ENCODE measurements around the gene DGKZ. TPM values are rescaled to one million over a fixed set of nuclear protein-coding genes. Genes with fewer than 3 reads are reported as not detected.
A peak's percentile ranks its signal among the peaks of the same experiment; 100 is the strongest.
"Not testable (repeated sequence)": the region's sequence is repeated elsewhere in the genome, so short reads cannot be mapped to it uniquely, and the experiment has no call there.

Gene DGKZ
- total RNA-seq, 1 donor from 2014 or later = 79.8 TPM

DNA sequence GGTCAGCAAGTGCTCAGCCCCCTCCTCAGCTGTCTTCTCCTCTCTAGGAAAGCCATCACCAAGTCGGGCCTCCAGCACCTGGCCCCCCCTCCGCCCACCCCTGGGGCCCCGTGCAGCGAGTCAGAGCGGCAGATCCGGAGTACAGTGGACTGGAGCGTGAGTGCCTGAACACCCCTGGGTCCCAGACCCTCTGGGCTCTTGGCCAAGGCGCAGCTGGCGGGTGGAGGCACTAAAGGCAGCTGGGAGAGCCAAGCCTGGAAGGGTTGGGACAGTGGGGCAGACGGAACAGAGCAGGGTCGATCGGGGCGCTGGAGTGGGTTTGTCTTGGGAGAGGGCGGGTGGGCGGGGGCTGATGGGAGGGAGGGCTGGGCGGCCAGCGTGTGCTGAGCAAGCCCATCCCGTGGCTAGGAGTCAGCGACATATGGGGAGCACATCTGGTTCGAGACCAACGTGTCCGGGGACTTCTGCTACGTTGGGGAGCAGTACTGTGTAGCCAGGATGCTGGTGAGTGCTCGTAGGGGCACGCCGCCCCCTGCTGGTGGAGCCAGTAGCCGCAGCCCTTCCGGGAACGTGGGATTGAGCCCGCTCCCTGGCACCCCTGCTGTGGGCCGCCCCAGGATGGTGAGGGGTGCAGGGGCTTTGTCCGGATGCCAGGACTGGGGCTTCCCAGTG, 20.1 kb downstream of the DGKZ start:
- DNase-seq = peak; percentile 78

DNA sequence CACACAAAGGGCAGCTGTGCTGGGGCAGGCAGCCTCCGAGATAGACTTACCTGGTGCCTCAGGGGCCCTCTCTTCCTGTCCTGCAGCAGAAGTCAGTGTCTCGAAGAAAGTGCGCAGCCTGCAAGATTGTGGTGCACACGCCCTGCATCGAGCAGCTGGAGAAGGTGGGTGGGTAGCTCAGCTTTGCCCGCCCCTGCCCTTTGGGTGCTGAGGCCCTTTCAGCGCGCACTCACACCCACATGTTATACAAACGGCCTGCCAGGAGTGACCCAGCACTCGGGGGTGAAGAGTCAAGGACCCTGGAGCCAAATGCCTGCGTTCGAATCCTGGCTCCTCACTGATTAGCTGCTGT, 20.6 kb downstream of the DGKZ start:
- no peak for DNase-seq

DNA sequence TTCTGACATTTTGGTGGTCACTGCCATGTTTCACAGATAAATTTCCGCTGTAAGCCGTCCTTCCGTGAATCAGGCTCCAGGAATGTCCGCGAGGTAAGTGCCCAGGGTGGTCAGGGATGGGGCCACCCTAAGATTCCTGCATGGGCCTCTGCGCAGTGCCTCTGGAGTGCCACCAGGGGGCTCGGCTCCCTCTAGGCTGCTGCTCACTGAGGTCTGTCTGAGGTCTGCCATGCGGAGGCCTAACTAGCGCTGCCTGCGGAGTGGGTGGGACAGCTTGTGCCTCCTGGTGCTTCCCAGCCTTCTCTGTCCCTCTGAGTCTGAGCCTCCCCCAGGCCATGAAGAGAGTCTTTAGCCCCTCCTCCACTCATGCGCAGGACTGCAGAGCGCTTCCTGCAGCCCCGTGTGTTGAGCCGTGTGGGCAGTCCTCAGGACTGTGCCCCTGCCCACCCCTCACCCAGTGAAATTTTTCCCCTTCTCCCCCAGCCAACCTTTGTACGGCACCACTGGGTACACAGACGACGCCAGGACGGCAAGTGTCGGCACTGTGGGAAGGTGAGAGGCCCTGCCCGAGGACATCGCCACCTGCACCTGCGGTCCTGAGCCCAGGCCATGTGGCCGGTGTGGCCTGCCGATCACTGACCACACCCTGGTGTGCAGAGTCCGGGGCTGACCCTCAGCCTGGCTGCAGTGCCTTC, 22.3 kb downstream of the DGKZ start:
- peak; percentile 85 for DNase-seq

DNA sequence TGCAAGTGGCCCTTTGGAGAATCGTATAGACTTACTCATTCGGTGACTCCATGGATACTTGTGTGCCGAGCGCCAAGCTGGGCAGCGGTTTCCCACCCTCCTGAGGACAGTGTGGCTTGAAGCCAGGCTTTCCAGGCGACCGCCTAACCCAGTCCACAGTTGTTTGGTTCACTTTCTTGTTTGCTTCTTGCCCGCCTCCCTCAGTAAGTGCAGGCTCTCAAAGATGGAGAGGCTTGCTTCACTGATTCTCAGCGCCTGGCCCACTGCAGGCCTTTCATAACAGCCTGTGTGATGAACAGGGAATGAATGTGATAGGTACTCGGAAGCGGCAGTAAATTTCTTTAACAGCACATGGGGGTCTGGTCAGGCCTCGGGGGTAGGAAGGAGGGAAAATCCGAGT, 23.0 kb downstream of the DGKZ start:
- no peak for DNase-seq

DNA sequence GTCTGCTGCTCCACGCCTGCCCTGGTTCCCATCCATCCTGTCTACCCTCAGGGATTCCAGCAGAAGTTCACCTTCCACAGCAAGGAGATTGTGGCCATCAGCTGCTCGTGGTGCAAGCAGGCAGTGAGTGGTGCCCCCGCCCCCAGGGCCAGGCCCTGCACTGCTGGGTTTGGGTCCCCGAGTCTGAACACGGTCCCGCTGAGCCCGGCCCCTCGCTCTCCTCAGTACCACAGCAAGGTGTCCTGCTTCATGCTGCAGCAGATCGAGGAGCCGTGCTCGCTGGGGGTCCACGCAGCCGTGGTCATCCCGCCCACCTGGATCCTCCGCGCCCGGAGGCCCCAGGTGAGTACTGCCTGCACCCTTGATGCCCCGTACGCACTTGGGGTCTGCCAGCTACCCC, 24.0 kb downstream of the DGKZ start:
- not testable (repeated sequence) for DNase-seq

DNA sequence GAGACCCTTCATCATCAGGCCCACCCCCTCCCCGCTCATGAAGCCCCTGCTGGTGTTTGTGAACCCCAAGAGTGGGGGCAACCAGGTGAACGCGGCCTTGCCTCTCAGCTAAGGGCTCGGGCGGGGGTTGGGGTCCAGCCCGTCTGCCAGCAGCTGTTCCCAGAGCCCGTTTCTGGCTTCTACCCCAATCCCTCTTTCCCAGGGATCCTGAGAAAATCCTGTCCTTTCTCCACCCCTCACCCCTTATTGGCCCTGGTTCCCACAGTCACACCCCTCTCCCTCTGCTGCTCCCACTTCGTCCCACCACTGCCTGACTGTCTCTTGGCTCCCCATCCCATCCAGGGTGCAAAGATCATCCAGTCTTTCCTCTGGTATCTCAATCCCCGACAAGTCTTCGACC, 24.8 kb downstream of the DGKZ start:
- no peak for DNase-seq

DNA sequence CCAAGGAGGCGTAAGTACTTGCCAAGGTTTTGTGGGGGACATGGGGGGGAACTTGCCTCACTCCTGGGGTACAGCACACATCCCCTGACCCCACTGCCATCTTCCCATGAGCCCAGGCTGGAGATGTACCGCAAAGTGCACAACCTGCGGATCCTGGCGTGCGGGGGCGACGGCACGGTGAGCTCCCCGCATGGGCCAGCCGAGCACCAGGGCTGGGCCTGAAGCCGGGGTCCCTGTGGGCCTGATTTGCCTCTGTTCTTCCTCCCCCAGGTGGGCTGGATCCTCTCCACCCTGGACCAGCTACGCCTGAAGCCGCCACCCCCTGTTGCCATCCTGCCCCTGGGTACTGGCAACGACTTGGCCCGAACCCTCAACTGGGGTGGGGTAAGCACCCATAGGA, 25.2 kb downstream of the DGKZ start:
- not testable (repeated sequence) for DNase-seq

DNA sequence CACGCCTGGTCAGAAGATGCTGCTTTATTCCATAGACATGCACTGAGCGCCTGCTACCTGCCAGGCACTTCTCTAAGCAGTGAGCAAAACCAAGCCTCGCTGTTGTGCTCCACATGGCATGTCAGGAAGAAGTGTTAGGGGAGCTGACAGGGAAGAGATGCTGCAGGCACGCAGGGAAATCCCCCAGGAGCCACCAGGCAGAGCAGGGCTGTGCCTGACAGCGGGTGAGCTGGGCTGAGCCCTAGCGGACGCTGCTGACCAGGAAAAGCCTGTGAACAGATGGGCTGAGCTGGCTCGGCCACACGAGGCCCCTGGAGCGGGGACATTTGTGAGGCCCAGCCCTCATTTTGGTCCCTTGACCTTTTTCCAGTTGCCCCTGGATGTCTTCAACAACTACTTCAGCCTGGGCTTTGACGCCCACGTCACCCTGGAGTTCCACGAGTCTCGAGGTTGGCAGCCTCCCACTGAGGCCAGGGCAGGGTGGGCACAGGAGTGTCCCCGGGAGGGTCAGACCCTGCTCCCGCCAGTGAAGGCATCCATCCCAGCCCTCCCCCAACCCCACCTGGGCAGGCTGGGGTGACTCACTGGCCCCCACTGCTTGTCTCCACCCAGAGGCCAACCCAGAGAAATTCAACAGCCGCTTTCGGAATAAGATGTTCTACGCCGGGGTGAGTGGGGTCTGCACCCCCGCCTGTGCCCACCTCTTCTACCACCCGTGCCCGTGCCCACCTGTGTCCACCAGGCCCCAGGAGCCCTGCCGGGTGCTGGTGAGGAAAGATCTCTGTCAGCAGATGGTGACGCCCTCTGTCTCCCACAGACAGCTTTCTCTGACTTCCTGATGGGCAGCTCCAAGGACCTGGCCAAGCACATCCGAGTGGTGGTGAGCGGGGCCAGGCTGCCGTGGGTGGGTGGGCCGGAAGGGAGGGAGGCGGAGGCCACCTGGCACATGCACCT, 26.8 kb downstream of the DGKZ start:
- DNase-seq = no peak

DNA sequence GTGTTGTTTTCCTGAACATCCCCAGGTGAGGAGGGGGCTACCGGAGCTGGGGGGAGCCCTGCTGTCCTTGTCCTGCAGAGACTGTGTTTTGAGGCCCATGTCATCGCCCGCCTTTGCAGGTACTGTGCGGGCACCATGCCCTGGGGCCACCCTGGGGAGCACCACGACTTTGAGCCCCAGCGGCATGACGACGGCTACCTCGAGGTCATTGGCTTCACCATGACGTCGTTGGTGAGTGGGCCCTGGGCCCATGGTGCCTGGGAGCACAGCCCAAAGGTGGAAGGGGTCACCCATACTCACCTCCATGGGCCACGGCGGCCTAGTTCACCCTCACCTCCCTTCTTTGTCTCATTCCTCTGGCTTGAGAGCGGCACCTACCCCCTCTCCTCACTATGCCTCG, 27.6 kb downstream of the DGKZ start:
- DNase-seq = no peak

DNA sequence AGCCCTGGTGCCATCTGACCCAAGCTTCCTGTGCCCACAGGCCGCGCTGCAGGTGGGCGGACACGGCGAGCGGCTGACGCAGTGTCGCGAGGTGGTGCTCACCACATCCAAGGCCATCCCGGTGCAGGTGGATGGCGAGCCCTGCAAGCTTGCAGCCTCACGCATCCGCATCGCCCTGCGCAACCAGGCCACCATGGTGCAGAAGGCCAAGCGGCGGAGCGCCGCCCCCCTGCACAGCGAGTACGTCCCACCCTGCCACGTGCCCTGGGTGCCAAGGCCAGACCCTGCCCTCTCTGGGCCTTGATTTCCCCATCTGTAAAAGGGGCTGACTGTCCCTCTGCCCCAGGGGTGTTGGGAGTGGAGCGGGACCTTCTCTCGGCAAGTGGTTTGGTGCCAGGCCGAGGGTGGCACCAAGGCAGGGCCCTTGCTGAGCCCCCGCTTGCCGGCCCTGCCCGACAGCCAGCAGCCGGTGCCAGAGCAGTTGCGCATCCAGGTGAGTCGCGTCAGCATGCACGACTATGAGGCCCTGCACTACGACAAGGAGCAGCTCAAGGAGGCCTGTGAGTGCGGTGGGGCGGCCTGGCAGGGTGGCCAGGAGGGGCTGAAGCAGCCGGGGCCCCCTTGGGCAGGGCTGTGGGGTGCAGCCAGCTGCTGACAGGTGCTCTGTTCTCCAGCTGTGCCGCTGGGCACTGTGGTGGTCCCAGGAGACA, 28.3 kb downstream of the DGKZ start:
- no peak for DNase-seq

DNA sequence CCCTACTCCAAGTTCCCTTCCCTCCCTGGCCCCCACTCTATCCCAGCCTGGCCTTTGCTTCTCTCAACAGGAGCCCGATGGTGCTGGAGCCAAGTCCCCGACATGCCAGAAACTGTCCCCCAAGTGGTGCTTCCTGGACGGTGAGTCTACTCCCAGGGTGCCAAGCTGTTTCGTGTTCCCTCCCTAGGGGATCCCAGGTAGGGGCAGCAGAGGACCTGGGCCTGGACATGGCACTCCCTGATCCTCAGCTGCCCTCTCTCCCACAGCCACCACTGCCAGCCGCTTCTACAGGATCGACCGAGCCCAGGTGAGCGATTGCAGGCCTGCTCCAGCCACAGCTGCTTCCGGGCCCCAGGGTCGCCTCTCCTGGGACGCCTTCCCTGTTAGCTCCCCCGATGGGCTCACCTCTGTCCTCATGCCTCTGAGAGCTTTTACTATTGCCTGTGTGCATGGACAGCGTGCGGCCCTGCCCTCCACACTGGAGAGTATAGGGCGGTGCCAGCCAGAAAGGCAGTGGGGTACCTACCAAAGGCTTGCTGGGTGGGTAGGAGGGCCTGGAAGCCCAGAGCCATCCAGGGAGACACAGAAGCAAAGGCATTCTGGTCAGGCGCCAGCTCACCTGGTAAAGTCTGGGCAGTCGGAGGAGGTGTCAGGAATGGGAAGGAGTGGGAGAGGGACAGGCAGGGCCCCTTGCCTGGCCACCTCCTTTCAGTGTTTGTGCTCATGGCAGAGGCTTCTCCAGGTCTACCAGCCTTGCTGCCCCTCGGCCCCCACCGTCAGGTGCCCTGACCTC, 29.2 kb downstream of the DGKZ start:
- DNase-seq = no peak

DNA sequence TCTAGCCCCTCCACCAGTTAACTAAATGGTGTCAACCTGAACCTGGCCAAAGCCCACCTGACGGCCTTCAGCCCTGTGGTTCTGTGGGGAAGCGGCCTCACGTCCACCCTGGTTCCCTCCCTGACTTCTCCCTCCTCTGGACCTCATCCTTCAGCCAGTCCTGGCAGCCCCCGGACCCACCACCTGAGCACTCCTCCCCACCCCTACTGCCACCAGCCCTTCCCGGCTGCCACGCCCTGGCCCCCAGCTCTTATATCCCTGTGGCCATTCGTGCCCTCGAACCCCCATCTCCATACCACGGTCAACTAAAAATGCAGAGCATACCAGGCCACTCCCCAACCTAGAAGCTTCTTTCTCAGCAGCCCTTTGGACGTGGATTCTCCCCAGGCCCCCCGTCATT, 30.0 kb downstream of the DGKZ start:
- no peak for DNase-seq

DNA sequence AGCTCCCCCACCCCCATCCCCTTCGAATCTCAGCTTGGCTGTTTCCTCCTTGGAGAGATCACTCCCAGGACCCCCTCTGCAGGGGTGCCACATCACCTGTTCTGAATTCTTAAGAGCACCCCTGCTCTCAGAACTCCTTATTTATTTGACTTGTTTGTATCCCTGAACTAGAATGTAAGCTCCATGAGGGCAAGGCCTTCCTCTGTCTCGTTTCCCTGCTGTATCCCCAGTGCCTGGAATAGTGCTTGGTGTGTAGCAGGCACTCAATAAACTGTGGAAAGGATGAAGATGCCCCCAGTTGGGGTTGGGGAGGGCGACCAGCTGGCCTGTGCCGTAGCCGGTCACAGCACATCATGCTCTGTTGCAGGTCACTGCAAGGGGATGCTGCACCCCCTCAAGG, 30.6 kb downstream of the DGKZ start:
- DNase-seq = no peak

DNA sequence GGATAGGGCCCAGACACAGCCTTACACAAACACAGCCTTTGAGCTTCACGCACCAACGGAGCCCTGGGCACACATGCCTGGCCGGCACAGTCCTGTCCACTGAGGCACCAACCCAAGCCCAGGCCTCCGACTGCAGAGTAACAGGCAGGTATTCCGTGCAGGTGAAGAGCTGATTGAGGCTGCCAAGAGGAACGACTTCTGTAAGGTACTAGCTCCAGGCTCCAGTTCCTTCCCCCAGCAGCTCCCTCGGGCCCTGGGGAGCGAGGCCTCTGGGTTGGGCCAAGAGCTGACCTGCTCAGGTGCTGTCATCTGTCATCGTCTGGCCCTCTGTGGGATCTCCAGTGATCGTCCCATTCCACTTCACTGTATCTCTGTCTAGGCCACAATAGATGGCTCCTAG, 31.0 kb downstream of the DGKZ start:
- no peak for DNase-seq

DNA sequence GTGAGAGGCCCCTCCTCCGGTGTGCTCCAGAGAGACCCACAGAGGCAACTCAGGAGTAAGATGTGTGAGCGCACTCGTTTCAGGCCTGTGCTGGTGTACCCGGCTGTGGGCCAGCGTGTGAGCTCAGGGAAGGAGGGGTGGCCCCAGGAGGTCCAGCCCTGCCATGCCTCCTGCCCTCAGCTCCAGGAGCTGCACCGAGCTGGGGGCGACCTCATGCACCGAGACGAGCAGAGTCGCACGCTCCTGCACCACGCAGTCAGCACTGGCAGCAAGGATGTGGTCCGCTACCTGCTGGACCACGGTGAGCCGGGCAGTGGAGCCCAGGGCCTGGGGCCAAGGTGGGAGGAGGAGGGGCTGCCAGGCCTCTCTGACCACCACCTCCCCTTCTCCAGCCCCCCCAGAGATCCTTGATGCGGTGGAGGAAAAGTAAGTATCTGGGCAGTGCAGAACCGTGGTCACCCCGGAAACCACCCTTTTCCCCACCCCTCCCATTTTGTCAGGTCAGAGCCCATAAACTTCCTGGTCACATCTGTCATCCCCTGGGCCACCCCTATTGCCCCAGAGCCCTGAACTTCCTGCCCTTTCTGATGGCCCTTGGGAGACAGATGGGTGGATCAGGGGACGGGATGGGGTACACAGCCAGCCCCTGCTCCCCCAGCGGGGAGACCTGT, 31.7 kb downstream of the DGKZ start:
- no peak for DNase-seq

DNA sequence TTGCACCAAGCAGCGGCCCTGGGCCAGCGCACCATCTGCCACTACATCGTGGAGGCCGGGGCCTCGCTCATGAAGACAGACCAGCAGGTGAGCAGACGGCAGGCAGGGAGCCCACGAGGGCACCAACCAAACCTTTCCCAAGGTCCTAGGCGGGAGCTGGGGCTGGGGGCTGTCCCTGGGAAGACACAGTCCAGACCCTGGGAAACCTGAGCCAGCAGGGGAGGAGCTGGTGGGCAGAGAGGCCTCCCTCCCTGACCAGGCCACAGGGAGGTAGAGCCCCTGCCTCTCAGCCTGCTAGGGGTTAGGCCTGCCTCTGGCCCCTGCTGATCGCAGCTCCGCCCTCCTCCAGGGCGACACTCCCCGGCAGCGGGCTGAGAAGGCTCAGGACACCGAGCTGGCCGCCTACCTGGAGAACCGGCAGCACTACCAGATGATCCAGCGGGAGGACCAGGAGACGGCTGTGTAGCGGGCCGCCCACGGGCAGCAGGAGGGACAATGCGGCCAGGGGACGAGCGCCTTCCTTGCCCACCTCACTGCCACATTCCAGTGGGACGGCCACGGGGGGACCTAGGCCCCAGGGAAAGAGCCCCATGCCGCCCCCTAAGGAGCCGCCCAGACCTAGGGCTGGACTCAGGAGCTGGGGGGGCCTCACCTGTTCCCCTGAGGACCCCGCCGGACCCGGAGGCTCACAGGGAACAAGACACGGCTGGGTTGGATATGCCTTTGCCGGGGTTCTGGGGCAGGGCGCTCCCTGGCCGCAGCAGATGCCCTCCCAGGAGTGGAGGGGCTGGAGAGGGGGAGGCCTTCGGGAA, 32.4 kb downstream of the DGKZ start:
- not testable (repeated sequence) for DNase-seq

DNA sequence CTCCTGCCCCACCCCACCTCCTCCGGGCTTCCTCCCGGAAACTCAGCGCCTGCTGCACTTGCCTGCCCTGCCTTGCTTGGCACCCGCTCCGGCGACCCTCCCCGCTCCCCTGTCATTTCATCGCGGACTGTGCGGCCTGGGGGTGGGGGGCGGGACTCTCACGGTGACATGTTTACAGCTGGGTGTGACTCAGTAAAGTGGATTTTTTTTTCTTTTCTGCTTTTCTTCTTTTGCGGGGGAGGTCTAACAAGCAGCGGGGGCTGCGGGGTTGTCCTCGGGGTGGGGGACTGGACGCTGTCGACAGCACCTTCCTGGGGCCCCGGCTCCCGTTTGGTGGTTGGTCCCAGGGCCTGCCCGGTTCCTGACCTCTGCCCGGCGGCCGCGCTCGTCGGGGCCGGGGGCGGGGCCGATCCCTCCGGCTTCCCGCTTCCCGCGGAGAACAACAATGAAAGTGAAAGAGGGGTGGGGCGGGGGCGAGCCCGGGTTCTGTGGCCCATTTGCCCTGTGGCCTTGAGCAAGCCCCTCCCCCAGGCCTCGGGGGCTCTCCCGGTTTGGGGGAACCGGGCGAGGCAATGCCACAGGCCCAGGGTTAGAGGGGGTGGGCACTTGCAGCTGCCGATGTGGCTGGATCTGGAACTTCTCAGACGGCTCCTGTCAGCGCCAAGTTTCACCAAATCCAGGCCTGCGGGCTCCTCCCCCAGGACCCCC, 33.2 kb downstream of the DGKZ start:
- DNase-seq = peak; percentile 67

DNA sequence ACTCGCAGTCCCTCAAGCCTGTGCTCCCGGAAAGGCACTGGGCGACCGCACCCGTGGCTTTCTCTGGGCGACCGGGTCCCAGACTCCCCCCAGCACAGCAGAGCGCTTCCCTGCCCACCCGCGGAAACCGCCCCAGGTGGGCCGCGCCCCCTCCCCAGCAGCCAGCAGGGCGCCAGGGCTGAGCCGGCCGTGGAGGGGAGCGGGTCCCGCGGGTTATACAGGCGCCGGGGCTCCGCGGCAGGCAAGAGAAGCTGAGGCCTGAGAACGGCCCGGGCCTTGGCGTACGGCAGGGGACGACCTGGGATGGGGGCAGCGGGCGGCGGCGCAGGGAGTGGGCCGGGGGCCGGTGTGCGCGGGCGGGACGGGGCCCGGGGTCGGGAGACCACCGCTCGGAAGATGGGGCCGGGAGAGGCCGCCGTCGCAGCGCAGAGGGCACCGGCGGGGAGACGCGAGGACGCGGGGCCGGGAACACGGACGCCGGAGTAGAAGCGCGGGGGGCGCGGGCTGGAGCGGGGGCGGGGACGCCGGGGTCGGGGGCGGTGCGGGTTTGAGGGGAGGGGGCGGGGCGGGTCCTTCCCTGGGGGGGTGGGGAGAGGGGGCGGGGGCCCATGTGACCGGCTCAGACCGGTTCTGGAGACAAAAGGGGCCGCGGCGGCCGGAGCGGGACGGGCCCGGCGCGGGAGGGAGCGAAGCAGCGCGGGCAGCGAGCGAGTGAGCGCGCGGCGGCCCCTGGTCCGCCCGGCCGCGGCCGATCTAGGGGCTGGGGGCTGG, 34.0 kb downstream of the DGKZ start, which contains the start of gene MDK:
MDK (plus strand) TSS at position 622 of the 771 bp plus-strand sequence. CDS start 389 bp downstream, outside the sequence.
- DNase-seq = peak; percentile 58
